GM03348 (cell line): ENCODE data around the gene FAM120B.
"Not testable (repeated sequence)": the region's sequence is repeated elsewhere in the genome, so short reads cannot be mapped to it uniquely, and the experiment has no call there.

Experiments used
- DNase-seq: peaks from one replicate; pipeline ENCODE4 v3.0.0; 2012; ENCODE audit warnings: low spot score

Gene FAM120B

DNA sequence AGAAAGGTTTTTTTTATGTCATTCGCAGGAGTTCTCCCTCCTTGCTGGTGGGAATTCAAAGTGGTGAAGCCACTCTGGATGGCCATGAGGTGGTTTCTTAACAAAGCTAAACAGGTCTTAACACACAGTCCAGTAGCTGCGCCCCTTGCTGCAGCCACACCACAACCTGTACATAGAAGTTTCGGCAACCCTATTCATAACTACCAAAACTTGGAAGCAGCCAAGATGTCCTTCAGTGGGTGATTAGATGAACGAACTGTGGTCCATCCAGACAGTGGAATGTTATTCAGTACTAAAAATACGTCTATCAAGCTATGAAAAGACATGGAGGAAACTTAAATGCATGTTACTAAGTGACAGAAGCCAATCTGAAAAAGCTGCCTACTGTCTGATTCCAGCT lies 78.9 kb downstream of the FAM120B start:
- DNase-seq, result no peak

DNA sequence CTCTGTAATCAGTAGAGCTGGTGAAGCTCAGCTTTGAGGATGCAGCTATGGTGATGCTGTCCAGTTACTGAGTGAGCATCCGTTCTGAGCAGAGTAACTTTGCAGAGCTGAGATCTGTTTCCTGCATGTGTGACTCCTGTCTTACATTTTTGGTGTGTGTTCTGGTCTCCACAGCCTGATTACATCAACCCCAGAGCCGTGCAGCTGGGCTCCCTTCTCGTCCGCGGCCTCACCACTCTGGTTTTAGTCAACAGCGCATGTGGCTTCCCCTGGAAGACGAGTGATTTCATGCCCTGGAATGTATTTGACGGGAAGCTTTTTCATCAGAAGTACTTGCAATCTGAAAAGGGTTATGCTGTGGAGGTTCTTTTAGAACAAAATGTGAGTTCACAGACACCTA lies 81.6 kb downstream of the FAM120B start:
- peak; percentile 56 for DNase-seq

DNA sequence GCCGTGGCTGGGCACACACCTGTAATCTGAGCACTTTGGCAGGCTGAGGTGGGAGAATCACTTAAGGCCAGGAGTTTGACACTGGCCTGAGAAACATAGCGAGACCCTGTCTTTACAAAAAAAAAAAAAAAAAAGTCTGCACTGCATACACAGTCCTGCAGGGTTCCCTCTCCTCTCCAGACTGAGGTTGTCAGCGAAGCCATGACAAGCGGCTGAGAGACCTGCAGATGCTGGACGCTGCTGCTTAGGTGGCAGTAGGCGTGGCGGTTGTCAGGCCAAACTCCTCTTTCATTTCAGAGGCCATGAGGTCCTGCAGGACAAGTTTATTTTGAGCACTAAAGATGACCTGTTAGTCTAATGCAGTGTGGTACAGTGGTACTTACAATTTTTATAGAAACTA lies 86.5 kb downstream of the FAM120B start:
- DNase-seq, result no peak

DNA sequence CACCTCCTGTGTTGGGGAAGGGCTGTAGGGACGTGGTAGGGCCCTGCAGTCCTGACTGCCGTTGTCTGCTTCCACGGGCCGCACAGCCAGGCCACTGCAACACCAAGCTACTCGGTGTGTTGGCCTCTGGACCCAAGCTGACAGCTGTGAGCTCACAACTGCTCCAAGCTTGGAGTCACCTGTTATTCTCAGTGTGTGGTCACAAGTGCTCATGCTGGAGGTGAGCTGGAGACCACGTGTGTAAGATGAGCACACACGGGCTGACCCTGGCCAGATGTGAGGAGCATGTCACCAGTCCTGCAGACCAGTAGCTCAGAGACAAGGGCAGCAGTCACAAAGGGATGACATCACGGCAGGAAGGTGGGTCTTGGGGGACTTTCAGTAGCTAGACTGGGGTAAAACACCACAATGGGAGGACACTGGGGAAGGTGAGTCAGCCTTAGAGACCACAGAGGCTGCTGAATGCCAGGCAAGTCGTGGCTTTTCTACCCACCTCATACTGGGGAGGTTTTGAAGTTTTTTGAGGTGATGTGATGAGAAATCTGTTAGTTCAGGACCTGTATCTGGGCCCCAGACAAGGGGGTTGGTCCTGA lies 87.3 kb downstream of the FAM120B start:
- no peak for DNase-seq

DNA sequence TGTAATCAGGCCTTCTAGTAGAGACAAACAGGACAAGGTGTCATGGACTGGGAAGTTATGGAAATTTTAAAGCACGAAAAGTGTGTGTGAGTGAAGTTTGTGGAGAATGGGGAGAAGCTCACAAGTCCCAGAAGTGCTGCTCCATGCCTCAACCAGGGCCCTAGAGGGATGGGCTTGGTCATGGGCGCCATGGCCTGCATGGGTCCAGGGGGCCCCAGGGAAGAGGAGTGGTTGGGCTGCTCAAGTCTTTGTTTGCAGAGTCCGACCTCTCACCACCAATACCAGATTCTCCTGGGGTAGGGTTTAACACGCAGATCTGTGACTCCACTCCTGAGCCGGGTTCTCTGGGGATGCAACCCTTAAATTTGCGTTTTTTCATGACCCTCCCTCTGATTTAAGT lies 88.4 kb downstream of the FAM120B start:
- no peak for DNase-seq

DNA sequence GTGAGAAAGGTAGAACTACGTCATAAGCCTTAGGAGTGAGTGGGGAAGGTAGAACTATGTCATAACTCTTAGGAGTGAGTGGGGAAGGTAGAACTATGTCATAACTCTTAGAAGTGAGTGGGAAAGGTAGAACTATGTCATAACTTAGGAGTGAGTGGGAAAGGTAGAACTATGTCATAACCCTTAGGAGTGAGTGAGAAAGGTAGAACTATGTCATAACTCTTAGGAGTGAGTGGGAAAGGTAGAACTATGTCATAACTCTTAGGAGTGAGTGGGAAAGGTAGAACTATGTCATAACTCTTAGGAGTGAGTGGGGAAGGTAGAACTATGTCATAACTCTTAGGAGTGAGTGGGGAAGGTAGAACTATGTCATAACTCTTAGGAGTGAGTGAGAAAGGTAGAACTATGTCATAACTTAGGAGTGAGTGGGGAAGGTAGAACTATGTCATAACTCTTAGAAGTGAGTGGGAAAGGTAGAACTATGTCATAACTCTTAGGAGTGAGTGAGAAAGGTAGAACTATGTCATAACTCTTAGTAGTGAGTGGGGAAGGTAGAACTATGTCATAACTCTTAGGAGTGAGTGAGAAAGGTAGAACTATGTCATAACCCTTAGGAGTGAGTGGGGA lies 92.3 kb downstream of the FAM120B start:
- DNase-seq, result not testable (repeated sequence)

DNA sequence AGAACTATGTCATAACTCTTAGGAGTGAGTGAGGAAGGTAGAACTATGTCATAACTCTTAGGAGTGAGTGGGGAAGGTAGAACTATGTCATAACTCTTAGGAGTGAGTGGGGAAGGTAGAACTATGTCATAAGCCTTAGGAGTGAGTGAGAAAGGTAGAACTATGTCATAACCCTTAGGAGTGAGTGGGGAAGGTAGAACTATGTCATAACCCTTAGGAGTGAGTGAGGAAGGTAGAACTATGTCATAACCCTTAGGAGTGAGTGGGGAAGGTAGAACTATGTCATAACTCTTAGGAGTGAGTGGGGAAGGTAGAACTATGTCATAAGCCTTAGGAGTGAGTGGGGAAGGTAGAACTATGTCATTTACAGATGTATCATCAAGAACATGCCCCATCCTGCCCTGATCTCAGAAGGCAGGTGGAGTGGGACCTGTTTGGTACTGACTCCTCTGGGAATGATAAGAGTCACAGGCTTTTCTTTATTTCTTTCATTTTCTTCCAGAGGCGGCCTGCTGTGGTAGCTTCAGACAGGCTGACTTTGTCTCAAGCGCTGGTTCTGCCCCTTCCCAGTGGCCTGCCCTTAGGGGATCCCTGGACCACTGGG lies 93.5 kb downstream of the FAM120B start:
- DNase-seq, result not testable (repeated sequence)

DNA sequence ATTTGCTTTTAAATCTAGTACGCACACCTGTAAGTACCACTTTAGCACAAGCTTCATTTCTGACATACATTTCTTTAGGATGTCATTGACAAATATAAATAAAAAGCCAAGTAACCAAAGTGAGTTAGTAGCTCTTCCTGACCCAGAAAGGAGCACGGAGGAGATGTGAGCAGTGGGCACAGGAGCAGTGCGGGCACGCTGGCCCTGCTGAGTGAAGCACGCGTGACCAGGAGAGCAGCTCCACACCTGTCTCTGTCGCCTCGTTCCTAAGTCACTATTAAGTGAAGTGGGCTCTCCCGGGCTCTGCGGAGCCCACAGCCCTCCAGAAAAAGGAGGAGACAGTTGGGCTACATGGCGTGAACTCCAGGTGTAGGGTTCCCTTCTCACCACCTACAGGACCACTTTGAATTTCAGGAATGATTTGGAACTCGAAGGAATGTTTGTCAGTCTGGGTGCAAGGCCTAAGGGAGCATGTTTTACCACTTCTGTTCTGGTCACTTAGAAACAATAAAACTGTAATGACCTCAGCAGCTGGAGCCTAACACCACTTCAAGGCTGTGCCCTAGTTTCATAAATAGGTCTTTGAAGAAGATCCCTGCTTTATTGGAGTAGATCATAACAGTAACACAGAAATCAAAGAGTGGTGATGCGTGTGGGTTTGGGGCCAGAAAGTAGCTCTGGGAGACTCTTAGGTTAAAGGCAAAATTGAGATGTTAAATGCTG lies 95.9 kb downstream of the FAM120B start:
- DNase-seq, result no peak

DNA sequence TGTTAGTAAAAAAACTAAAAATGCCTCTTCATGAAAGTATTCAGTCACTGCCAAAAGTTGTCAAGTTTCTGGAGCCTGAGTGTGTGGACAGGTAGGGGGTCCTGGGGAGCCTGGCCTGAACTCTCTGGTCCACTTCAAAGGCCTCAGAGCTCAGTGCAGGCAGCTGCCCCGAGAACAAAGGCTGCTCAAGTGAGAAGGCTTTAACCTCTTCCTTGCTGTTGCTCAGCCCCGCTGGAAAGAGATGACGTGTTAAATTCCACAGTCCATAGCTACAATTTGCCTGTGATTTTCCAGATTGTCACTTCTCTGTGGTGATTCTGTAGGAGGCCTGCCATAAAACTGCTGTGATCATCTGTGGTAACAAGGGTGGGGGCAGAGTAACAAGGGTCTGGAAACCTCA lies 96.9 kb downstream of the FAM120B start:
- DNase-seq, result peak; percentile 36

DNA sequence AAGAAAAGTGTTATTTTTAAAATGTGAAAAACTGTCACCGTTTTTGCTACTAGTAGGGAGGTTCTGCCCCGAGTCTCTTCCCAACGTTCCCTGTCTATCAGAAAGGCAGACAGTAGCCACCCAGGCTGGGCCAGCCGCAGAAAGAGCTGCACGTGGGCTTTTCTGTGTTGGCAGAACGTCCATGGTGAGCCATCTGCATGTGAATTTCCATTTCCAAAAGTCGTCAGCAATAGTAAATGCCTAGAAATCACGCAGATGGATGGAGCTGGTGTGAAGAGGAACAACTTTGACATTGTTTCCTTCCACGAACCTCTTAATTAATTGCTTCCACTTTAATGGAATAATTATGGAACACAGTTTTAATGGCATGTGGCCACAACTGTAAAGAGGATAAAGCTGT lies 97.5 kb downstream of the FAM120B start:
- peak; percentile 61 for DNase-seq

DNA sequence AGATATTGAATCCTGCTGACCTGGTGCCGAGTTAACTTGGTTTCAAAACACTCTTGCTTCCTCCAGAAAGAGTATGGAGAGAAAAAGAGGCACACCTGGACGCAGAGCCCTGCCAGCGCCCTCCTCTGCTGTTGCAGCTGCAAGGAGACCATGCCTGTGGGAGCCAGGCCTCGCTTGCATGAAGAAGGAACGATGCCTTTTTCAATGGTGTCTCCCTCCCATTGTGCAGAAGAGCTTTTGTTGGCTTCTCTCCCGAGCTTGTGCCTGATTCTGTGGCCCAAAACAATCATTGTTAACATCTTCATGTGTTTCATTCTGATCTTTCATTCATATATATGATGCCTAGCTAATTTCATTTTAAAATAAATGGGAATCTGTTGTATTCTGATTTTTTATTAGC lies 98.1 kb downstream of the FAM120B start:
- DNase-seq, result no peak

DNA sequence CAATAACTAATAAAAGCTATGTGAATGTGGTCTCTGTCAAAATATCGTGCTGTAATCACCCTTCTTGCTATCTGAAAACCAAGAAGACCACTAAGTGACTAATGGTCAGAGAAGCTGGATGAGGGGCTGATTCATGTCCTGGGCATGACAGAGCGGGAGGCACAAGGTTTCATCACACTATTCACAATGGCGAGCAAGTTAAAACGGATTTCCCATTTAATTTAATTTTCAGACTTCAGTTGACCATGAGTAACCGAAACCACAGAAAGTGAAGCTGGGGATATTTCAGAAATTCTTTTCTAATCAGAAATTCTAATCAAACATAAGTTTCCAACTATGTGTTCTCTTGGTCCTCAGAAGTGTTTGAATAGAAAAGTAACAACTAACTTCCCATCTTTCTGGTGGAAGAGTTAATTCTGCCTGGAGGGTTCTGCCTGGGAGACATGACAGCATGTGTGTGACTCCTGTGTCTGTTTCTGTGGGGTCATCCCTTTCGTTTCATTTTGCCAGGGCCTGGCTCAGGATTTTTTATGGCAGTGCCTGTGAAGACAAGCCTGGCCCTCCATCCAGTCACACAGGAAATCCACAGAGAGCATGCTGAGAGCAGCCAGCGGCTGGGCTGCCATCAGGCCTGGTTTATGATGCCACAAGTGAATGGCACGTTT lies 98.9 kb downstream of the FAM120B start:
- peak; percentile 92 for DNase-seq

DNA sequence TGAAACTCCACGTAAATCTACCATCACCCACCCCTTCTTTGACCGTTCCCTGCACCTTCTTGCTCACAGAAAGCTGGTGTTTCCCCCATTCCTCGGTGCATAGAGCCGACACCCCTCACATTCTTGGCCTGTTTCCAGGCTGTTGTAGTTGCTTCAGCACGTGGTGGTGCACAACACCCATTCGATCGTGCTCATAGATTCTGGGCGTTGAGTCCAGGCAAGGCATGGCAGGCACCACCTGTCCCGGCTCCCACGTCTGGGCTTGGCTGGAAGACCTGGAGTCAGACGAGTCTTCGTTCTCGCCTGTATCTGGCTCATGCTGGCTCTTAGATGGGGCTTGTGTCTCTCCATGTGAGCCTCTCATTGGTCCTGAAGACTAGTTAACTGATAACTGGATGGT lies 100.6 kb downstream of the FAM120B start:
- no peak for DNase-seq

DNA sequence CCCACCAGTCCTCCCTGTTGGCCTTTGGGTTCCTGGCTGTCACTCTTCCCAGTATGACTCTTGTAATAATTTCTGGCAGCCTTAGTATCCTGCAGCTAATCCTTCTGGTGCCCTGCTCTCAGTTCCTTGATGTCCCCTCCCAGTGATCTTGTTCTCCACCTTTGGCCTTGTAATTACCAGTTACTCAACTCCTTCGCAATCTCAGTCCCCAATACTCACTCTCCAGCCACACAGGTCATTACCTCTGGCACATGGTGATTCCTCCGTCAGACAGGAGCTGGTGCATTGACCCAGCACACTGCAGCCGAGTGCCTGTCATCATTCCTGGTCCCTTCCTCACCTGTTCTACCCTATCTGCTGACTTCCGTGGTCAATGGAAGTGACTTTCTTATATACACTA lies 101.4 kb downstream of the FAM120B start:
- DNase-seq, result no peak

DNA sequence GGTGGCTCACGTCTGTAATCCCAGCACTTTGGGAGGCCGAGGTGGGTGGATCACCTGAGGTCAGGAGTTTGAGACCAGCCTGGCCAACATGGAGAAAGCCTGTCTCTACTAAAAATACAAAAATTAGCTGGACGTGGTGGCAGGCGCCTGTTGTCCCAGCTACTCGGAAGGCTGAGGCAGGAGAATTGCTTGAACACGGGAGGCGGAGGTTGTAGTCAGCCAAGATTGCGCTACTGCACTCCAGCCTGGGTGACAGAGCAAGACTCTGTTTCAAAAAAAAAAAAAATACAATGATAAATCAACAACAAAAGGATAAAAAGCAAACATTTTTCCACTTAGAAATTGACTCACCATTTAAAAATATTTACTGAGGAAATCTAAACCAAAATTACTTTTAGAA lies 103.2 kb downstream of the FAM120B start:
- not testable (repeated sequence) for DNase-seq

DNA sequence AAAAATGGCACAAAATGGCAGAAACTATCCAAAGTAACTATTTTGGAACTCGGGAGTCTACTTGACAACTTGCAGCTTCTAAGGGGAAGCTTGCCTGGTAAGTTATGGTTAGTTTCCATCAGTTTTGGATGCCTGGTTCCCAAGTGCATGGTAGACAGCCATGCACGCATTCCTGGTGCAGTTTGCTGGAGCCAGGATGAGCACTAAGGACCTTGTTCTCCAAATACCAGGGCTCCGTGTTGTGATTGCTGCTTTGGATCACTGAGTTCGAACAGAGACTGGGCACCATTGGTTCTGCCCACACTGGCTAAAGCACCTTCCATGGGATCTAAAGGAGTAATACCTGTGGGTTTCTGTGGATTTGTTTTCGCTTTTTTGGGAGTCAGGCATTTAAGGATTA lies 103.7 kb downstream of the FAM120B start:
- DNase-seq, result no peak

DNA sequence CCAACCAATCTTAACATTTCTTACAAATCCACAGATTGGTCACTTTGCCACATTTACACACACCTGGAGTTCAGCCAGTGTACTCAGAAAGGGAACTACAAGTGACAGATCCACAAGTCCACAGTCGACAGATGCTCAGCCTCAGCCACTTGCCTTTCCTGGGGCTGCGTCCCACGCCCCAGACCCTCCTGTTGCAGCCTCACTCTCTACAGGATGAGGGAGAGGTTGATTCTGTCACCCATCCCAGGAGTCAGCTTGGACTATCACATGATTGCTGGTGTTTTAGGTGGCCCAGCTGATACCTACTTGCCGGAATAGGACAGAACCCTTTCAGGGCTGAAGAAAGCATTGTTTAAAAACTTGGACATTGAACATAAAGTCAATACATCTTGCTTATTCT lies 108.8 kb downstream of the FAM120B start:
- DNase-seq, result no peak

DNA sequence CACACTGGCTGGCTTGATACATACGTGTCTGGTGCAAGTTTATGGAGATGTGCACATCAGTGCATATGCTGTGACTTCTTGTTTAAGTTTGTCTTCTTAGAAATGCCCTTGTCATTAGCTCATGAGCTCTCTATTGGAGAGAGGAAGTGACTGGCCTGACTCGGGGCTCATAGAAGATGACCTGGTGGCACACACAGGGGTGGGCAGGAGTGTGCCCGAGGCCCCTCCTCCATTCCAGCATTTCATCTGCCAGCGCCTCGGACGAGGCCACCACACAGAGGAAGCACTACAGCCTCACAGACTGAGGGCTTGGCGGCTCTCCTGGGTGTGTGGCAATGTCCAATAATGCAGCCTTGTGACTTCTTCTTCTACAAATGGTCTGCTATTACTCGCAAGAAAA lies 109.7 kb downstream of the FAM120B start:
- DNase-seq, result no peak

DNA sequence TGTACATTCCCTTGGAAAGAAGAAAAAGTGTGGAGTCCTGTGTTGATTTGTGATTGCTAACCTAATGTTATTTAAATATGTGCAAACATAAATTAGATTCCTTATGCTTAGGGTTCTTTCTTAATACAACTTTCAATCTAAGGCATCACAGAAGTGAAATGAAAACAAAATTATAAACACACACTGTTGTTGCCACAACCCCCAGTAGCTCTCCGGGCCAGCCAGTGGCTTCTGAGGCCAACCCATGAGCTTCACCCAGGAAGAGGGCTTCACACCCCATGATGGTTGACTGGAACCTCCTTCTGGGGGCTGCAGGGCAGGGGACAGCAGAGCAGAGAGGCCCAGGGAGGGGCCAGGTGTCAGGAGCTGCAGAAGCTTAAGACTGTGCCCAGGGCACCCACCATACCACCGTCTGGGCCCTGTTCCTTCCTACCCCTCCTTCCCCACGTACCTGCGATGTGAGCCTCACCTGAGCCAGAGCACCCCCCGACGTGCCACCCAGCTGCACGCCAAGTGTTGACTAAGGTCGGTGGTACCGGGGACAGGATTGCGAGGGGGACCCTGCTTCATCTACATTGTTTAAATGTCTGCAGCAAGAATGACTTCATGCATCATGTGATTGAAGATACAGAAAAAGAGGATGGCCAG lies 110.5 kb downstream of the FAM120B start:
- no peak for DNase-seq

DNA sequence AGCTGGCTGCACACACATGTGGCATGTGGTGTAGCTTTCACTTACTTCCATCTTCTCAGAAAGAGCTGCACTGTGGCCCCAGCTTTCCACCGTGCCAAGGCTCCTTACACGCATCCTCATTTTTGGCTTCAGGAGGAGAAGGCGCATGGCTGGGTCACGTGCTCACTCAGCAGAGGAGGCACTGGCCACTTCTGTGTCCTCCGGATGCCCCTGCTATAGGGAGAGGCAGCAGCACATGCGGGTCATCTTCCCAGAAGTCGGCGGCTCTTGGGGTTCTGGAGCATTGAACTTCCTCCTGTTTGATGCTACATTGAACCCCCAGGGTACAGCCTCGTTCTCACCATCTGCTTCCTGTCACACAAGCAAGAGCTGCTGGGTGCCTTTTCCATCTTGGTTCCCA lies 111.3 kb downstream of the FAM120B start:
- DNase-seq, result no peak

DNA sequence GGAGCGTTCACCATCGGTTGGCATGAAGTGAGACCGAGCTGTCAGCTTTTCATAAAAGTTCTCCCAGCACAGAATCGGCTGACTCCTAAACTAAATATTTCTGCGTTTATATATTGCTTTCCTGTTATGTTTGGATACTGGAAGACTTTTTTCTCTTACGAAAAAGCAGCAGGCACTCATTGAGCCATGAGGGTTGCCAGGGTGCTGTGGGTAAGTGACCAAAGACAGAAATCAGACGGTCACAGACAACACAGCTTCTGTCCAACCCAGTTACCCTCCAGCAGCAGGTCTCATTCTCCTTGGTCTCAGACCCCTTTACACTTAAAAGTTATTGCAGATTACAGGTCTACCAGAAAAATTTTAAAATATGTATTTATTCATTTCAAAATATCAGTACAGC lies 113.7 kb downstream of the FAM120B start:
- DNase-seq, result no peak
